Cardiac fibroblast (primary cell): ENCODE measurements around the gene VSTM2B.

Experiments
- DNase-seq, 2 donors: peaks; one replicate each; pipeline versions ENCODE4 v3.0.0 to v3.0.0-alpha.2; 2010; ENCODE audit warnings: low read depth in 2 of 2
- H3K4me3 ChIP-seq, 2 donors: replicated peaks in 1 of 2; 1 replicate in 1 of 2; 2 replicates in 1 of 2; pipeline ENCODE4 v1.5.1; 2011; ENCODE audit warnings: low read depth in 2 of 2, low read length in 2 of 2, mild to moderate bottlenecking in 2 of 2, moderate library complexity in 1 of 2
- CTCF ChIP-seq: IDR thresholded peaks from one replicate; pipeline ENCODE4 v1.5.1; 2011; ENCODE audit warnings: low read depth, mild to moderate bottlenecking, low read length, inconsistent platforms

Gene VSTM2B

GRCh38 chr19:29579308-29579910 lies 53.6 kb downstream of the VSTM2B start:
- TF ChIP-seq CTCF, result no peak
- no peak for DNase-seq
- no peak overlapping the region for H3K4me3 ChIP-seq

GRCh38 chr19:29581398-29581797 lies 55.6 kb downstream of the VSTM2B start:
- no peak overlapping the region for H3K4me3 ChIP-seq
- no peak for TF ChIP-seq CTCF
- no peak for DNase-seq

GRCh38 chr19:29583196-29583999 lies 57.6 kb downstream of the VSTM2B start:
- peak; percentile 5 to 56 for DNase-seq
- no peak overlapping the region for H3K4me3 ChIP-seq
- no peak for TF ChIP-seq CTCF

- no peak for DNase-seq
- TF ChIP-seq CTCF, result no peak
- no peak overlapping the region for H3K4me3 ChIP-seq
Observed at GRCh38 chr19:29586401-29586800, 60.6 kb downstream of the VSTM2B start.

- no peak for DNase-seq
- no peak overlapping the region for H3K4me3 ChIP-seq
- no peak for TF ChIP-seq CTCF
Observed at GRCh38 chr19:29587059-29587458, 61.3 kb downstream of the VSTM2B start.

- DNase-seq, result peak in 1 of 2 donors; percentile 22
- TF ChIP-seq CTCF, result no peak
- H3K4me3 ChIP-seq, result no peak overlapping the region
Observed at GRCh38 chr19:29587518-29587986, 61.8 kb downstream of the VSTM2B start.

- no peak overlapping the region for H3K4me3 ChIP-seq
- TF ChIP-seq CTCF, result no peak
- DNase-seq, result no peak
Observed at GRCh38 chr19:29588095-29588494, 62.3 kb downstream of the VSTM2B start.
